GM21825 (cell line): Measurements from ENCODE around the gene PXK.

ENCODE experiments used
- ATAC-seq: cut with Tn5 transposase; IDR thresholded peaks from one replicate; pipeline ENCODE4 v1.9.1; 2021; ENCODE audit warnings: mild to moderate bottlenecking, moderate library complexity; ENCODE audit not compliant: unreplicated experiment

PXK gene

DNA sequence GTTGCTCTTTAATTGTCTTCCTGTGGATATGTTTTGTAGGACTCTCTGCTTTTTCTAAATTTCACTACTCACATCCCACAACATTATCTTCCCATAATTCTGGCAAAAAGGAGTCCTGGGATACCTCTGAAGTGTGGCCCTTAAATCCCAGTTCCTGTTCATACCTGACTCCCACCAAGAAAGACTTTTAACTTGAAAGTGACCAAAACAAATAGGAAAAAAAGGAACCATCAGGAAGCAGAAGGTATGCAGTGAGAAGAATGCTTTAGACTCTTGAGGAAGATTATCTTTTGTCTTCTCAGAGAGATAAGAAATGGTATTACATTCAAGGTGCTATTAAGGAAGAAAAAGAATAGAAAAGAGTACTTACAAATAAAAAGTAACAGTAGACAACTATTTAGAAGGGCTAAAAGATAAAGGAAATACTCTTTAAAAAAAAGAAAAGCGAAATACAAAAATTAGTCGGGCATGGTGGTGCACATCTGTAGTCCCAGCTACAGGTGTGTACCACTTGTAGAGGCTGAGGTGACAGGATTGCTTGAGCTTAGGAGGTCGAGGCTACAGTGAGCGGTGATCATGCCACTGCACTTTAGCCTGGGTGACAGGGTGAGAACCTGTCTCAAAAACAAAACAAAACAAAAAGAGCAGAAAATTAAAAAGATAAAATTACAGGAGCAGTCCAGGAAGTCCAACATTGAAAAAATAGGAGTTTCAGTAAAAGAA lies 46.8 kb downstream of the PXK start:
- ATAC-seq = no peak

DNA sequence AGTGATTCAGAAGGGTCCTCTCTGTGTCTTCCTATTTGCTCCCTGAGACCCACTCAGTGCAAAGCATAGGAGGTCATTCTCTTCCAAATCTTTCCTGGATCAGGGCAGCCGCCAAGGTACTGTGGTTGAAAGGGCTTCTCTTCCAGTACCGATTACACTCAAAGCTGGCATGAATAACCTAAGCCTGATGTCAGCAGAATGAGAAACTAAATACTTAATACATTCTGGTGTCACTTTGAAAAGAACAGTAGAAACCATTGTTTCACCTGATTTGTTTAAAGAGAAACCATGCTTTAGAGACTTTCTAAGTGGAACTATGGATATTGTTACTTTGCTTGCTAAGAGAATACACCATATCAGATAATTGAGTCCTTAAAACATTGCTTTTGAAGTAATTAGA lies 50.8 kb downstream of the PXK start:
- ATAC-seq = no peak

DNA sequence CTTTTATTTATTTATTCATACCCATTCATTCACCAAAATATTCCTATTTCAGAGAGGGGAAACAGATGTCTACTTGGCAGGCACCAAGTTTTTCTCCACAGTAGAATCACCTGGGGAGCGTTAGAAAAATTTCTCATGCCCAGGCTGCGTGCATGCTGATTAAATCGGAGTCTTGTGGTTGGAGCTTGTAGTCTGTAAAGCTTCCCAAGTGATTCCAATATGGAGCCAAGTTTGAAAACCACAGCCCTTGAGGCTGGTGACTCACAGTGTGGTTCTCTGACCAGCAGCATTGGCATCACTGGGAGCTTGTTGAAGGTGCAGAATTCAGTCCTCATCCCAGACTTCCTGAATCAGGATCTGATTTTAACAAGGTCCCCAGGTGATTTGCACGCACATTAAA lies 51.2 kb downstream of the PXK start:
- no peak for ATAC-seq

DNA sequence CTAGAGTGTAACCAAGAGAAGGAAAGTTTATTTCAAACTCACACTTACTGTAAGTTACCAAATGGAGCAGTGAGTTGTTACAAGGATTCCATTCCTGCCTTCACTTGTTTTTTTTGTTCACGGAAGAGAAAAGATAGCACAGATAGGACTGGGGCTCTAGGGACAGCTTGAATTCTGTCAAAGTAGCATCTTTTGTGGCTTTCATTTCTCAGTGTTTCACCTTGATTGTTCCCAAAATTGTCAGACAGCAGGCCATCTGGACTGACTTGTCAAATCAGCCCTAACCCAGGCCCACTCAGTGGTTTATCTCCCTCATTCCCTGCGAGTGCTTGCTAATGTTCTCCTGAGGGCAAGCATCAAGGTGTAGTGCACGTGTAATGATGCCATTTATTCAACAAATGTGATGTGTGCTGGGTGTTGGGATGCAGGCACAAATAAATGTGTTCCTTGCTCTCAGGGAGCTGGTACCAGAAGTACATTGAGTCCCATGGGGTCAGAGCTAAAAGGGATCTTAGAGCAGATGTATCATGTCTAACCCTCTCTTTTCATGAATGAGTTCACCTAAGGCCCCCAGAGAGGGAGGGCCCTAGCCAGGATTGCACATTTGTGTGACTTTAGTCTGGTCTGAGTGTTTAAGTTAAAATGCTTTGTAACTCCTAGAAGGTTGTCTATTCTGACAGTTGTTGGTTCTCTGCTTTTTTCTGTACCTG lies 51.8 kb downstream of the PXK start:
- no peak for ATAC-seq

DNA sequence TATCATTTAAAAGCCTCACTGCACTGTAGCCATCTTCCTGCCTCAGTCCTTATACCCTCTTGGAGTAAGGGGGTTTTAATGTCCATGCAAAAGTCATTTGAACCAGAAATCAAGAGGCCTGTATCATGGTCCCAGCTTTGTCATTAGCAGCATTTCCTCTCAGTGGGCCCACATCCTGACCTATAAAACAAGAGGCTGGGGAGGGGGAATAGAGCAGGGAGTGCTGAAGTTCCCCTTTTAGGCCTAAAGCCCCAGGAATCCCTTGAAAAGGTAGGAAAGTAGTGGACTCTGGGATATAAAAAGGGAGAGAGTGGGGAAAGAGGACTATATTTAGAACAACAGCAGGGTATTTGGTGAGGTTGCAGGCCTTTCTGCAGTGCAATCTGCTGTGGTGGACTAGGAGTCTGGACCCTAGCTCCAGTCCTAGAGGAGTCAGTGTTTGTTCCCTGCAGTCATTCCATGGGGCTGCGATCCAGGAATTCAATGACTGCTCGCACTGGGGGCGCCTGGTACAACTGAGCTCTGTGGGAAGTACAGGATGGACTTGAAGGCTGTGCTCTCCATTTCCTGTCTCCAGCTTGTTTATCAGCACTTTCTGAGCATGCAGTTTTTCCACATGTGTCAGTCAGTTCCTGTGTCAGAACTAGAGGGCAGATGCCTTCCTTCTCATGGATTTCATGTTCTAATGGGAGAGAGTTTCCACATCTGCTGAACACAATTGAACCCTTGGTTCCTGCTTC lies 54.1 kb downstream of the PXK start:
- no peak for ATAC-seq

- no peak for ATAC-seq
Measured at GRCh38 chr3:58387650-58388546, 55.2 kb downstream of the PXK start.

DNA sequence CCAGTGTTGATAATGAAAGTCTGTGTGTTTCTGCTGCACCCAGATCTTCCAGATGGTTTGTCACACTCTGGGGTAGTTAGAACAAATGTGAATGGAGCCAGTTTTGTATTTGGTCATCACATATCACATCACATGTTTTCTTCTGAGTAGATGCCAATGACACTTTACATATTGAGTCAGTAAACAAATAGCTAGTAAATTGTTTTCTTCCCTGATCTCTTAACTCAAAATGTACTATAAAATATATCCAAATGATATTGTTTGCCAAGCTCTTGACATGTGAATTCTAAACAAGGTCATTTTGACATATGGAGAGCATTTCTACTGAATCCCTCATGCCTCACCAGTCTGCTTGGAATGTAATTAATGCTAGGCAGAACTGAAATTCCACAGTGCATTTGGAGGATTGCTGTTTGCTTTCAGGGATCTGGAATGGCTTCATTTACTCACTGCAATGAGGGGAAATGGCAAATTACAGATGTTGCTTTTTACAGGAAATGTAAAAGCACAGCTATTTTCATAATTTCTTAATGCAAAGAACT lies 55.9 kb downstream of the PXK start:
- no peak for ATAC-seq

DNA sequence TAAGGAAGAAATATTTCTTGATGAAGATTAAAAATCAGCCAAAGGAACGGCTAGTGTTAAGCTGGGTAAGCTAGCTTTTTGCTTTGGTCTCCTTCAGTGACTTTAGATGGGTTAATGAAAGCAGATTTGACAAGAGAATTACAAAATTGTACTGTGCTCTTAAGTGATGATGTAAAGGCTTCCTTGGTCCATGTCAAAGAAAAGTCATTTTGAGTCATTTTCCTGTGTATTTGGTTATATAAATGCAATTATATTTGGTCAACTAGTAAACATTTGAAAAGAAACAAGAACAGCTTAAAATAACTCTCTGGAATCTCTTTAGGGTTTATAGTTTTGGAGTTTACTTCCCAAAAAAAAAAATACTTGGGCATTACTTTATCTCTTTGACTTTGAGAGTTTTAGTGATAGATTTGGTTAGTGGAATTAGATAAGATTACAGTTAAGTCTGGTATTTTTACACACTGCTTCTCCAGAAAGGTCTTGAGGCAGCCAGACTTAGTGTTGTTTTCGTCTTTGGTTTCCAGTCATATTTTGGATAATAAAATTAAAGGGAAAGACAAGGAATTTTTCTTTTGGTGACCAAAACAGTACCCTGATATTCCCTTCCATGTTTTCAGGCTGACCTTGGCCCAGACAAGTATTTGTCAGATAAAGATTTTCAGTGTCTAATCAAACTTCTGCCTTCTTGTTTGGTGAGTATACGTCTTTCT lies 58.6 kb downstream of the PXK start:
- ATAC-seq = no peak

- no peak for ATAC-seq
Measured at GRCh38 chr3:58392181-58392580, 59.5 kb downstream of the PXK start.

DNA sequence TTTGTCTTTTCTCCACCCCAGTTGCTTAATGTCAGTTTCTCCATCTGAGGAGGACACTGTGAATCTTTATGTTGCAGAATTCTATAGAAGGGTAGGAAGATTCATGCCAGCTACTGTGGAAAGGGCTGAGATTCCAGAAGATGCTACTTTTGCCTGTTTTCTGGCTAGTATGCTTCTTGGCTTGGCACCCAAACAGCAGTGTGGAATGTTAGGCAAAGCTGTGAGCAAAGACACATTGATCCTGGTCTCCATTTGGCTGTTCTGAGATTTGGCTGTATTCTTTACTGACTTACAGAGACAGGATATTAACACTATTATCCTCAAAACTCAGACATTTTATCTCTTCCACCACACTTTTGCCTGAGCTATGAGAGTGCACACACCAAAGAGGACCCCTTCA lies 61.6 kb downstream of the PXK start:
- no peak for ATAC-seq

DNA sequence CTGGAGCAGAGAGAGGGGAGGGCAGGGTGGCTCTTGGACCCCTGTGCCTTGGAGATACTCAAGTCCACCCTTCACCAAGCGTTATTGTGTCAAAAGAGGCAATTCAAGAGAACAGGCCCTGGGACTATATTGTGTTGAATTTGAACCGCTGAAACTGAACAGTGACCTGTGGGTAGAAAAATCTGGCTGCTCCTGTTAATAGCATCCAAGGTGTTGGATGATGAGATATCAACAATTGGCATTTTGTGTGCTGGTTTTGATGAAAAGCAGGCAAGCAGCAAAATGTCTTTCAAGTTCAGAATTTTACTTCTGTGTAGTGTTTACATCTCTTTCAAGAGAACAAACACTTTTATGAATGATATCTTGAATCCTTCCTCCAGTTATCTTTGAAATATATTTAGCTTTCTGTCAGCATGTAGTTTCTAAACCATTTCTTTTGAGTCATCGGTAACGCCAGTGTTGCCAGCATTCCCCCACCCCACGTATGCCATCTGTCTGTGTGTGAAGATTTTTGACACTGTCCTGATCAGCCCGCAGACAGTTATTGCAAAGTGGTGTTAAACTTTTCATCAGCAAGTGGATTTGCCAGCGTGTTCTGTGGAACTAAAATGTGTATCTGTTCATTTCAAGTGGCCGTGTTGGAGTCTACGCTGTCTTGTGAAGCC lies 66.1 kb downstream of the PXK start:
- no peak for ATAC-seq

DNA sequence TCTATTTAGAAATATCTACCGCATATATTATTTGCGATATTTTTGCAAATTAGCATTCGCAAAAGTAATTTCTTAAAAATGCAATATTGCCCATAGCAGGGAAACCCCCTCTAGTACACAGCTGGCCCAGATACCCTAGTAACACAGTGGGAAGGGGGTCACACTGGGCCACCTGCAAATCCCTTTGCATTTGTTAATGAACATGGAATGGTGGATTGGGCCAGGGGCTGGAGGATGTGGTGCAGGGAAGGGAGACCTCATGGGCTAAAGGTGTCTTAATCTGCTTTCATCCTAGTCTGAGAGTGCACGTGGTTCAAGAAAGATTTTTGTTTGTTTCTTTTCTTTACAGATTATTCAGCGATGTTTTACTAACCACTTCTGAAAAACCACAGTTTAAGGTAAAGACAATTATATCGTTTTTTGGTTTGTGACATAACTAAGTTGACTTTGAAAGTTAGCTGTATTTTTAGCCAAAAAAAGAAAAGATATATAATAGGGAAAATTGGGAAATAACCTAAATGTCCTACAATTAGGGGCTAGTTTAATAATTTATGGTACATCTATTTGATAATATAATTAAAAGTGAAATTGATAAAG lies 70.9 kb downstream of the PXK start:
- no peak for ATAC-seq

DNA sequence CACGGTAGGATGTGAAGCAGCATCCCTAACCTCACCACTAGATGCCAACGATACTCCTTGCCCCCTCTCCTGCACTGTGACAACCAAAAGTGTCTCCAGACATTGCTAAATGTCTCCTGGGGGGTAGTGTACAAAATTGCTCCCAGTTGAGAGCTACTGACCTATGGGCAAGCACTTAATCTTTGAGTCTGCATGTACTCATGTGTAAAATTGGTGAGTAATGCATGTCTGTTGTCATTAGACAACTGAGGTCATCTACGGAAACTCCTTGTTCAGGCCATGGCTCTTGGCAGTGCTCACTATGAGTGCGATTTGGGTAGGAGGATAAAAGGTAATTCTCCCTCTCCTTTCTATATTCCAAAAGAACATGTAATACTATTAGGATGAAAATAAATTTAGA lies 71.7 kb downstream of the PXK start:
- ATAC-seq = no peak

GRCh38 chr3:58408906-58409305 lies 76.2 kb downstream of the PXK start:
- no peak for ATAC-seq

GRCh38 chr3:58409663-58410062 lies 77.0 kb downstream of the PXK start:
- ATAC-seq = no peak

- no peak for ATAC-seq
Measured at GRCh38 chr3:58411036-58411435, 78.3 kb downstream of the PXK start.

DNA sequence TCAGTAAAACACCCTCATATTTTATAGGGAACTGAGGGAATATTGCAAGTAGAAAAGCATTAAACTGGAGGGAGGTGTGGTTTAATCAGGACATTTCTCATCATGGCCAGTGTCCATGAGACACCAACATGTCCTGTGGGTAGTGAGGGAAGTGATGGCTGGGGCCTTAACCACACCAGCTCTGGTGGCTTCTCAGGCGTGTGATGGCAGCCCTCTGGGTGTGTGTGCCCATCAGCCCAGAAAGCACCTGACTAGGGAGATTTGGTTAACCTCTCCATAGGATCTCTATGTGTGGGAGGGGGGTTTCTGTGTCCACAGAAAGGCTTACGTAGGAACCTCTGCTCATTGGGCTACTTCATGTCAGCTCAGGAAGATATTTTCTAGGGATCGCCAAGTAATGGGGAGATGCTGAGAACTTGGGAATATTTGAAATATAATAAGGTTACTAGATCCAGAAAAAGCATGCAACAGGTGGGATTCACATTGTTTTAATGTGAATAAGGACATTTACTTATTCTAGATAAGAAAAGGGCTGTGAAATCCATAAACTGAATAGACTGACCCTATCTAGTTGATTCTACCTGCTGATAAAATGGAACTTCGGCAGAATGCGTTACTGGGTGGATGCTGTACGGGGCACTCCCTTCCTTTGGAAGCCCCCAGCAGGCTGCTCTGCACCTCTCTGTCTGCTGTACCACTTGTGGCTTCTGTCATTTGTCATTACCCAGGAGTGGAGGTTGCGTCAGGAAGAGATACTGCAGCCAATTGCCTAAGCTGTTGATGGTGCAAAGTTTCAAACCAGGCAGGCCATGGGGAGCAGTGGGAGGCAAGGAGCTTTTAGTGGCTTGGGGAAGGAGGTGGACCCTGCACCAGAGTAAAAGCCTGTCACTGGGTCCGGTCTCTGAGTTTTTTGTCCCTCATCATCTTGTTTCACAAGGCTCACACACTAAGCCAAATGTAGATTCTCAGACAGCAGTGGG lies 79.4 kb downstream of the PXK start:
- no peak for ATAC-seq
